SK-N-SH (cell line): ENCODE data around the gene CACNA1E.

ENCODE experiments used
- CHD2 ChIP-seq: fragments of 150-350 bp; IDR thresholded peaks from 2 replicates; pipeline ENCODE4 v1.6.1; 2018; ENCODE audit warnings: low read length; ENCODE audit not compliant: partially characterized antibody
- EZH2phosphoT487 ChIP-seq: fragments of 200-600 bp; sonication (generic); IDR thresholded peaks from 2 replicates; pipeline ENCODE4 v1.6.1; 2017; ENCODE audit warnings: low read depth, mixed run types, mild to moderate bottlenecking, antibody characterized with exemption, moderate library complexity, borderline replicate concordance
- FOXM1 ChIP-seq: IDR thresholded peaks from 2 replicates; pipeline ENCODE4 v1.4.0; 2012; ENCODE audit warnings: low read depth, mild to moderate bottlenecking
- MAX ChIP-seq: IDR thresholded peaks from 2 replicates; pipeline ENCODE4 v1.4.0; 2012; ENCODE audit warnings: low read depth
- RFX5 ChIP-seq: IDR thresholded peaks from 2 replicates; pipeline ENCODE4 v1.6.1; 2012; ENCODE audit warnings: mild to moderate bottlenecking, improper control_type of control experiment, low read length
- TAF1 ChIP-seq: IDR thresholded peaks from 2 replicates; pipeline ENCODE4 v1.6.1; 2012; ENCODE audit warnings: low read depth, mild to moderate bottlenecking, low read length, moderate library complexity, borderline replicate concordance
- TF ChIP-seq, protein P1 (sequence below): fragments of 200-600 bp; sonication (generic); IDR thresholded peaks from 2 replicates; pipeline ENCODE4 v1.6.1; 2017; ENCODE audit warnings: antibody characterized with exemption, mild to moderate bottlenecking, moderate library complexity

DNA sequence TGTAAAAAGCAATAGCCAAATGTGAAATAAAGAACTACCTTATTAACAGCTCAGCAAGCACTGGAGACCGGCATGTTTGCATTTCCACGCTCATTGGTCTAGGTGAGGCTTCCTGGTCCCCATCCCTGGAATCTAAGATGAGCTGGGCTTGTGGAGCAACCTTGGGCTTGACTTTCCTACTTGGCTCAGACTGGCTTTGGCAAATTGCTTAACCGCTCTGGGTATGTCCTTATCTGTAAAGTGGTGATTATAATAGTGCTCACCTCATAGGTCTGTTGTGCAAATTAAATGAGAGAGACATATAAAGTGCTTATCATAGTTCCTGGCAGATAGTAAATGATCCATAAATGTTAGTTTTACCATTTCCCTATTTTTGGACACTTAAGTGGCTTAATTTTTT lies 49.4 kb upstream of the CACNA1E start:
- TF ChIP-seq, protein P1, sequence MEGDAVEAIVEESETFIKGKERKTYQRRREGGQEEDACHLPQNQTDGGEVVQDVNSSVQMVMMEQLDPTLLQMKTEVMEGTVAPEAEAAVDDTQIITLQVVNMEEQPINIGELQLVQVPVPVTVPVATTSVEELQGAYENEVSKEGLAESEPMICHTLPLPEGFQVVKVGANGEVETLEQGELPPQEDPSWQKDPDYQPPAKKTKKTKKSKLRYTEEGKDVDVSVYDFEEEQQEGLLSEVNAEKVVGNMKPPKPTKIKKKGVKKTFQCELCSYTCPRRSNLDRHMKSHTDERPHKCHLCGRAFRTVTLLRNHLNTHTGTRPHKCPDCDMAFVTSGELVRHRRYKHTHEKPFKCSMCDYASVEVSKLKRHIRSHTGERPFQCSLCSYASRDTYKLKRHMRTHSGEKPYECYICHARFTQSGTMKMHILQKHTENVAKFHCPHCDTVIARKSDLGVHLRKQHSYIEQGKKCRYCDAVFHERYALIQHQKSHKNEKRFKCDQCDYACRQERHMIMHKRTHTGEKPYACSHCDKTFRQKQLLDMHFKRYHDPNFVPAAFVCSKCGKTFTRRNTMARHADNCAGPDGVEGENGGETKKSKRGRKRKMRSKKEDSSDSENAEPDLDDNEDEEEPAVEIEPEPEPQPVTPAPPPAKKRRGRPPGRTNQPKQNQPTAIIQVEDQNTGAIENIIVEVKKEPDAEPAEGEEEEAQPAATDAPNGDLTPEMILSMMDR, result no peak
- TF ChIP-seq MAX (no peak), CHD2 (no peak), RFX5 (no peak), FOXM1 (no peak), EZH2phosphoT487 (no peak), TAF1 (no peak)
